Body of pancreas (tissue), 4 donors: ENCODE measurements around the gene PTGS1. TPM values are rescaled to one million over a fixed set of nuclear protein-coding genes. Genes with fewer than 3 reads are reported as not detected.
"Not testable (repeated sequence)": the region's sequence is repeated elsewhere in the genome, so short reads cannot be mapped to it uniquely, and the experiment has no call there.

ENCODE experiments used
- ATAC-seq: fragments of 150-250 bp; one replicate; pipeline ENCODE4 v1.9.1; 2016
- DNase-seq, 4 donors: peaks; one replicate each; pipeline ENCODE4 v3.0.0-alpha.2; 2019
- H3K27ac ChIP-seq, 4 donors: fragments of 200-600 bp; sonication (generic); 1 replicate in 3 of 4; 2 replicates in 1 of 4; pipeline versions ENCODE4 v1.5.1 to v1.6.1; 2016 to 2019; ENCODE audit warnings: mild to moderate bottlenecking in 1 of 4, mixed read lengths in 1 of 4, moderate library complexity in 1 of 4
- H3K27me3 ChIP-seq, 2 donors: fragments of 200-600 bp; sonication (generic); one replicate each; pipeline ENCODE4 v1.6.0; 2016; ENCODE audit warnings: mild to moderate bottlenecking in 1 of 2
- H3K36me3 ChIP-seq, 2 donors: fragments of 200-600 bp; sonication (generic); replicated peaks in 1 of 2; 2 replicates each; pipeline ENCODE4 v1.5.1; 2016; ENCODE audit warnings: low read depth in 2 of 2; ENCODE audit not compliant: insufficient read depth in 1 of 2
- H3K4me1 ChIP-seq: fragments of 200-600 bp; sonication (generic); one replicate; pipeline ENCODE4 v1.6.0; 2016
- H3K4me3 ChIP-seq, 2 donors: fragments of 200-600 bp; sonication (generic); 1 replicate in 1 of 2; 2 replicates in 1 of 2; pipeline ENCODE4 v1.5.1; 2016 to 2019
- H3K9me3 ChIP-seq, 3 donors: fragments of 200-600 bp; sonication (generic); 1 replicate in 2 of 3; 2 replicates in 1 of 3; pipeline ENCODE4 v1.5.1; 2016
- POLR2A ChIP-seq, 3 donors: fragments of 450-650 bp; IDR thresholded peaks; one replicate each; pipeline ENCODE4 v1.6.1; 2016; ENCODE audit warnings: antibody characterized with exemption in 3 of 3, mild to moderate bottlenecking in 2 of 3
- WGBS, 2 donors: methylation state at CpG; one replicate each; pipeline ENCODE4 v1.1.5; 2017; 5-methylcytosine and 5-hydroxymethylcytosine counted together
- intact Hi-C: fragments of 100-400 bp; cut with DNase I; formaldehyde crosslinking; loops from one replicate; pipeline ENCODE4 v1.15.1; 2023
- total RNA-seq, 2 donors: library from RNA; depleted of rRNA; stranded (reverse); fragments of >200 nt; gene quantifications; one replicate each; pipeline ENCODE4 v1.1.0, GENCODE V29; 2016
- TF ChIP-seq, protein P1 (sequence below), 7 experiments: fragments of 450-650 bp in 4 of 7; fragments of 200-600 bp in 3 of 7; sonication (generic) in 3 of 7; IDR thresholded peaks; one replicate each; pipeline ENCODE4 v1.5.1; 2016 to 2019; ENCODE audit warnings: antibody characterized with exemption in 7 of 7

Gene PTGS1
- total RNA-seq, 2 donors from 2014 or later: 2.1 to 3.0 TPM

GRCh38 chr9:122406070-122406890 lies 35.5 kb downstream of the PTGS1 start:
- Histone ChIP-seq H3K27me3 (no peaks in the 10 kb centered on the region), H3K27ac (no peak overlapping the region), H3K4me1 (no peaks in the 10 kb centered on the region), H3K9me3 (no peaks in the 10 kb centered on the region), H3K4me3 (peak overlapping the region in 1 of 2 donors; percentile 30), H3K36me3 (no peaks in the 10 kb centered on the region)
- 27 to 80% methylated on average over 8 to 47 of the region's 61 CpGs for WGBS, 2 donors
- intact Hi-C loops: no loop called here
- DNase-seq (no peak), ATAC-seq (no peak)
- no peak for TF ChIP-seq POLR2A (IDR thresholded peaks at IDR 0.05)
- TF ChIP-seq, protein P1, sequence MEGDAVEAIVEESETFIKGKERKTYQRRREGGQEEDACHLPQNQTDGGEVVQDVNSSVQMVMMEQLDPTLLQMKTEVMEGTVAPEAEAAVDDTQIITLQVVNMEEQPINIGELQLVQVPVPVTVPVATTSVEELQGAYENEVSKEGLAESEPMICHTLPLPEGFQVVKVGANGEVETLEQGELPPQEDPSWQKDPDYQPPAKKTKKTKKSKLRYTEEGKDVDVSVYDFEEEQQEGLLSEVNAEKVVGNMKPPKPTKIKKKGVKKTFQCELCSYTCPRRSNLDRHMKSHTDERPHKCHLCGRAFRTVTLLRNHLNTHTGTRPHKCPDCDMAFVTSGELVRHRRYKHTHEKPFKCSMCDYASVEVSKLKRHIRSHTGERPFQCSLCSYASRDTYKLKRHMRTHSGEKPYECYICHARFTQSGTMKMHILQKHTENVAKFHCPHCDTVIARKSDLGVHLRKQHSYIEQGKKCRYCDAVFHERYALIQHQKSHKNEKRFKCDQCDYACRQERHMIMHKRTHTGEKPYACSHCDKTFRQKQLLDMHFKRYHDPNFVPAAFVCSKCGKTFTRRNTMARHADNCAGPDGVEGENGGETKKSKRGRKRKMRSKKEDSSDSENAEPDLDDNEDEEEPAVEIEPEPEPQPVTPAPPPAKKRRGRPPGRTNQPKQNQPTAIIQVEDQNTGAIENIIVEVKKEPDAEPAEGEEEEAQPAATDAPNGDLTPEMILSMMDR (IDR thresholded peaks at IDR 0.05): no peak

- H3K27ac ChIP-seq, H3K27me3 ChIP-seq, H3K4me3 ChIP-seq, intact Hi-C loops, ATAC-seq, DNase-seq, H3K4me1 ChIP-seq, H3K9me3 ChIP-seq, H3K36me3 ChIP-seq: not testable (repeated sequence)
- 60 to 96% methylated on average over 3 to 7 of the region's 7 CpGs for WGBS, 2 donors
These were observed 43.3 kb downstream of the PTGS1 start for GRCh38 chr9:122414108-122414507.

- ATAC-seq: no peak
- Histone ChIP-seq H3K36me3 (no peaks in the 10 kb centered on the region), H3K27ac (no peak overlapping the region), H3K9me3 (peaks cover 0 to 18% (median 0%) of the 10 kb centered on the region in 3 donors), H3K4me1 (no peaks in the 10 kb centered on the region), H3K4me3 (no peak overlapping the region), H3K27me3 (no peaks in the 10 kb centered on the region)
- intact Hi-C loops: no loop called here
- DNase-seq: no peak
- TF ChIP-seq POLR2A (IDR thresholded peaks at IDR 0.05): no peak
- TF ChIP-seq, protein P1 (IDR thresholded peaks at IDR 0.05): no peak
These were observed 47.2 kb downstream of the PTGS1 start for GRCh38 chr9:122418016-122418415.

GRCh38 chr9:122420315-122420714 lies 49.5 kb downstream of the PTGS1 start:
- WGBS, 2 donors: 60 to 65% methylated on average over 3 of the region's 3 CpGs
- TF ChIP-seq, protein P1 (IDR thresholded peaks at IDR 0.05): no peak
- TF ChIP-seq POLR2A (IDR thresholded peaks at IDR 0.05): no peak
- DNase-seq (no peak), ATAC-seq (no peak)
- Histone ChIP-seq H3K36me3 (no peaks in the 10 kb centered on the region), H3K9me3 (peaks cover 0 to 18% (median 0%) of the 10 kb centered on the region in 3 donors), H3K4me1 (no peaks in the 10 kb centered on the region), H3K27ac (no peak overlapping the region), H3K4me3 (no peak overlapping the region), H3K27me3 (no peaks in the 10 kb centered on the region)
- intact Hi-C loops: no loop called here

- ATAC-seq: no peak
- WGBS, 2 donors: 33 to 49% methylated on average over 2 of the region's 2 CpGs
- DNase-seq: no peak
- Histone ChIP-seq H3K4me3 (no peak overlapping the region), H3K9me3 (peaks cover 0 to 13% (median 0%) of the 10 kb centered on the region in 3 donors), H3K36me3 (no peaks in the 10 kb centered on the region), H3K4me1 (no peaks in the 10 kb centered on the region), H3K27me3 (no peaks in the 10 kb centered on the region), H3K27ac (no peak overlapping the region)
- intact Hi-C loops: no loop called here
- TF ChIP-seq, protein P1 (IDR thresholded peaks at IDR 0.05): no peak
- no peak for TF ChIP-seq POLR2A (IDR thresholded peaks at IDR 0.05)
These were observed 54.3 kb downstream of the PTGS1 start for GRCh38 chr9:122425087-122425486.
